Osteocyte (in vitro differentiated cells): ENCODE results near the gene ZPBP. TPM values are rescaled to one million over a fixed set of nuclear protein-coding genes. Genes with fewer than 3 reads are reported as not detected.

Experiments
- DNase-seq: peaks from one replicate; pipeline ENCODE4 v3.0.0; 2021; ENCODE audit warnings: mixed read lengths; ENCODE audit not compliant: unreplicated experiment; ENCODE audit errors: extremely low spot score
- H3K27ac Mint-ChIP-seq: one replicate; pipeline ENCODE4 v1.8.0; 2021; ENCODE audit warnings: mild to moderate bottlenecking, mixed read lengths; ENCODE audit not compliant: unreplicated experiment
- H3K27me3 Mint-ChIP-seq: one replicate; pipeline ENCODE4 v1.8.0; 2021; ENCODE audit warnings: mixed read lengths; ENCODE audit not compliant: unreplicated experiment
- H3K36me3 Mint-ChIP-seq: one replicate; pipeline ENCODE4 v1.8.0; 2021; ENCODE audit warnings: mixed read lengths; ENCODE audit not compliant: unreplicated experiment
- H3K4me1 Mint-ChIP-seq: one replicate; pipeline ENCODE4 v1.8.0; 2021; ENCODE audit warnings: mixed read lengths; ENCODE audit not compliant: unreplicated experiment
- H3K4me3 Mint-ChIP-seq: one replicate; pipeline ENCODE4 v1.8.0; 2021; ENCODE audit warnings: mild to moderate bottlenecking, moderate library complexity, mixed read lengths; ENCODE audit not compliant: unreplicated experiment
- H3K9me3 Mint-ChIP-seq: one replicate; pipeline ENCODE4 v1.8.0; 2021; ENCODE audit warnings: mixed read lengths; ENCODE audit not compliant: unreplicated experiment
- total RNA-seq: library from RNA; stranded (reverse); gene quantifications from 2 replicates; pipeline ENCODE4 v1.2.1, GENCODE V29; 2021
- TF ChIP-seq, protein P1 (sequence below): fragments of 200-600 bp; sonication (generic); IDR thresholded peaks from 2 replicates; pipeline ENCODE4 v1.5.0; 2021; ENCODE audit warnings: antibody characterized with exemption, mild to moderate bottlenecking, moderate library complexity

ZPBP gene
- total RNA-seq, 1 donor from 2014 or later, result not detected

GRCh38 chr7:49995681-49996080 lies 97.4 kb downstream of the ZPBP start:
- Mint-ChIP-seq H3K9me3 (peaks cover 4% of the 10 kb centered on the region), H3K4me1 (no peaks in the 10 kb centered on the region), H3K27me3 (no peaks in the 10 kb centered on the region), H3K36me3 (no peaks in the 10 kb centered on the region), H3K4me3 (no peak overlapping the region), H3K27ac (no peak overlapping the region)
- TF ChIP-seq, protein P1, sequence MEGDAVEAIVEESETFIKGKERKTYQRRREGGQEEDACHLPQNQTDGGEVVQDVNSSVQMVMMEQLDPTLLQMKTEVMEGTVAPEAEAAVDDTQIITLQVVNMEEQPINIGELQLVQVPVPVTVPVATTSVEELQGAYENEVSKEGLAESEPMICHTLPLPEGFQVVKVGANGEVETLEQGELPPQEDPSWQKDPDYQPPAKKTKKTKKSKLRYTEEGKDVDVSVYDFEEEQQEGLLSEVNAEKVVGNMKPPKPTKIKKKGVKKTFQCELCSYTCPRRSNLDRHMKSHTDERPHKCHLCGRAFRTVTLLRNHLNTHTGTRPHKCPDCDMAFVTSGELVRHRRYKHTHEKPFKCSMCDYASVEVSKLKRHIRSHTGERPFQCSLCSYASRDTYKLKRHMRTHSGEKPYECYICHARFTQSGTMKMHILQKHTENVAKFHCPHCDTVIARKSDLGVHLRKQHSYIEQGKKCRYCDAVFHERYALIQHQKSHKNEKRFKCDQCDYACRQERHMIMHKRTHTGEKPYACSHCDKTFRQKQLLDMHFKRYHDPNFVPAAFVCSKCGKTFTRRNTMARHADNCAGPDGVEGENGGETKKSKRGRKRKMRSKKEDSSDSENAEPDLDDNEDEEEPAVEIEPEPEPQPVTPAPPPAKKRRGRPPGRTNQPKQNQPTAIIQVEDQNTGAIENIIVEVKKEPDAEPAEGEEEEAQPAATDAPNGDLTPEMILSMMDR, result no peak
- no peak for DNase-seq

DNA sequence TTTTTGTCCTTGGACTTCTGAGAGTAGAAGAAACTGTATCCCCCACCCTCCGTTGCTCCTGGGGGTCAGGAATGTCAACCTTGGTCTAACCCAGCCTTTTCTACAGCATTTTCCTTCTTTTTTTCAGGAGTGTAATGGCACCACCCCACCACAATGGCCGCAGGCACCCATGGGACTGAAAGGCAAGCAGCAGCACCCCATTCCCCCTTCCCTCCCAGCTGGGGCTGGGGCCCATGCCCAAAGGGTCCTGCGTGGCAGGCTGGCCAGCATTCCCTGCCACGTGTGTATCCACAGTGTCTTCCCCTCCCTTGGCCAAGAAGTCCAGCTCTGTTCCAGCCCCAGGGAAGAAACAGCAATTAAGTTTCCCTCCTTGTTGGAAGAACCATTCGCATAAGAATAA lies 106.9 kb downstream of the ZPBP start:
- TF ChIP-seq, protein P1, result no peak
- H3K36me3 Mint-ChIP-seq, result no peaks in the 10 kb centered on the region
- H3K4me1 Mint-ChIP-seq, result no peaks in the 10 kb centered on the region
- no peak overlapping the region for H3K27ac Mint-ChIP-seq
- no peak for DNase-seq
- H3K4me3 Mint-ChIP-seq, result no peak overlapping the region
- H3K27me3 Mint-ChIP-seq, result no peaks in the 10 kb centered on the region
- peaks cover 12% of the 10 kb centered on the region for H3K9me3 Mint-ChIP-seq

DNA sequence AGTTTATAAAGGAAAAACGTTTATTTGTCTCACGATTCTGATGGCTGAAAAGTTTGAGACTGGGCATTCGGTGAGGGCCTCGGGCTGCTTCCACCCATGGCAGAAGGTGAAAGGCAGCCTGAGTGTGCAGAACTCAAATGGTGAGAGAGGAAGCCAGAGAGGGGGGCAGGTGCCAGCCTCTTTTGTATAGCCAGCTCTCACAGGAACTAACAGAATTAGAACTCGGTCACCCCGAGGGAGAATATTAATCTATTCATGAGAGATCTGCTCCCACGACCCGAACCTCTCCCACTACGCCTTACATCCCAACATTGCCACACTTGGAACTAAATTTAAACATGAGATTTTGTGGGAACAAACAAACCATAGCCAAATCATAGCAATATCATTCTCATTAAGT lies 112.6 kb downstream of the ZPBP start:
- Mint-ChIP-seq H3K27me3 (no peaks in the 10 kb centered on the region), H3K27ac (no peak overlapping the region), H3K4me1 (no peaks in the 10 kb centered on the region), H3K4me3 (no peak overlapping the region), H3K36me3 (no peaks in the 10 kb centered on the region), H3K9me3 (no peaks in the 10 kb centered on the region)
- TF ChIP-seq, protein P1, result no peak
- DNase-seq, result no peak

GRCh38 chr7:49976238-49976637 lies 116.8 kb downstream of the ZPBP start:
- Mint-ChIP-seq H3K36me3 (no peaks in the 10 kb centered on the region), H3K27ac (no peak overlapping the region), H3K9me3 (no peaks in the 10 kb centered on the region), H3K4me3 (no peak overlapping the region), H3K4me1 (no peaks in the 10 kb centered on the region), H3K27me3 (no peaks in the 10 kb centered on the region)
- TF ChIP-seq, protein P1, result no peak
- DNase-seq, result no peak

DNA sequence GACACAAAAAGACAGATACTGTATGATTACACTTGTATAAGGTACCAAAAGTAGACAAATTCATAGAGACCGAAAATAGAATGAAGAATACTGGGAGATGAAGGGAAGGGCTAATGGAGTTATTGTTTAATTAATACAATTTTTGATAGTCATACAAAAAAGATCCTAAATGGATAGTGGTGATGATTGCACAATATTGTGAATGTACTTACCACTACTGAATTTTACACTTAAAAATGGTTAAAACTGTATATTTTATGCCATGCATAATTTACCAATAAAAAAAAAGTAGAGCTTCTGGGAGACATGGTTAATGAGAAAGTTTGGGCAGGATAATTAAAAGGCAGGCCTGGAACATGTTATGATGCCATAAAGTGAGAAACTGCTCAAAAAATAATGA lies 119.0 kb downstream of the ZPBP start:
- TF ChIP-seq, protein P1, result no peak
- H3K27me3 Mint-ChIP-seq, result no peaks in the 10 kb centered on the region

More for the DNA sequence above, 119.0 kb downstream of the ZPBP start:
- Mint-ChIP-seq H3K36me3 (no peaks in the 10 kb centered on the region), H3K9me3 (no peaks in the 10 kb centered on the region), H3K4me3 (no peak overlapping the region), H3K27ac (no peak overlapping the region), H3K4me1 (no peaks in the 10 kb centered on the region)
- no peak for DNase-seq
